Fibroblast of the aortic adventitia (primary cell): Measurements from ENCODE around the gene PCDHA2. TPM values are rescaled to one million over a fixed set of nuclear protein-coding genes. Genes with fewer than 3 reads are reported as not detected.
"Not testable (repeated sequence)": the region's sequence is repeated elsewhere in the genome, so short reads cannot be mapped to it uniquely, and the experiment has no call there.

Experiments used
- DNase-seq: peaks from one replicate; pipeline ENCODE4 v3.0.0-alpha.2; 2010; ENCODE audit warnings: low read depth
- H3K4me3 ChIP-seq: 2 replicates; pipeline ENCODE4 v1.5.1; 2011; ENCODE audit warnings: low read depth, mild to moderate bottlenecking, control low read depth, low read length, moderate library complexity
- CTCF ChIP-seq: IDR thresholded peaks from 2 replicates; pipeline ENCODE4 v1.5.1; 2011; ENCODE audit warnings: mild to moderate bottlenecking, low read length, control low read depth, inconsistent platforms; ENCODE audit not compliant: insufficient read depth
- total RNA-seq: library from RNA; depleted of rRNA; stranded (reverse); fragments of >200 nt; gene quantifications from 2 replicates; pipeline ENCODE4 v1.2.3, GENCODE V29; 2012; ENCODE audit warnings: low replicate concordance

PCDHA2 gene
- total RNA-seq, 1 donor: 0.09 TPM

DNA sequence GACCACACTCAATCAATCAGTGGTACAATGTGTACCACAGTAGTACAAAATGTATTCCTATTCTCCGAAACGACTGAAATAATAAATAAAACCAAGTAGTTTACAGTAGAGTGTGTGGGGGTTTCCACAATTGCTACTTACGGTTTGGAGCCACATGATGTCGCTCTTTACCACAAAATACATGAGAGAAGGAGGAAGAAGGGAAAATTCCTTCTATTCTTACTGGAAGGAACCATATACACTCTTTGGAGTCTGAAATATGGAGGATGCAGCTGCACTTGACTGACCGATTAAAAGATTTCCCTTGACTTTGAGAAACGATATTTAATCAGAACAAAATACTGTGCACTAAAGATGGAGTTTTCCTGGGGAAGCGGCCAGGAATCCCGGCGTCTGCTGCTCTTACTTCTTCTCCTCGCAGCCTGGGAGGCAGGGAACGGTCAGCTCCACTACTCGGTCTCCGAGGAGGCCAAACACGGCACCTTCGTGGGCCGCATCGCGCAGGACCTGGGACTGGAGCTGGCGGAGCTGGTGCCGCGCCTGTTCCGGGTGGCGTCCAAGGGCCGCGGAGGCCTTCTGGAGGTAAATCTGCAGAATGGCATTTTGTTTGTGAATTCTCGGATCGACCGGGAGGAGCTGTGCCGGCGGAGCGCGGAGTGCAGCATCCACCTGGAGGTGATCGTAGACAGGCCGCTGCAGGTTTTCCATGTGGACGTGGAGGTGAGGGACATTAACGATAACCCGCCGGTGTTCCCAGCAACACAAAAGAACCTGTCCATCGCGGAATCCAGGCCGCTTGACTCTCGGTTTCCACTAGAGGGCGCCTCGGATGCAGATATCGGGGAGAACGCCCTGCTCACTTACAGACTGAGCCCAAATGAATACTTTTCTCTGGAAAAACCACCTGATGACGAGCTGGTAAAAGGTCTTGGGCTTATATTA is 12.5 kb downstream of the PCDHA2 start, which contains the start of gene PCDHA4:
PCDHA4 (plus strand) TSS at position 235 of the 942 bp plus-strand sequence.
- TF ChIP-seq CTCF: peak; percentile 38
- peak within 1 kb of the TSS; percentile 47 for H3K4me3 ChIP-seq
- peak; percentile 16 for DNase-seq

GRCh38 chr5:140808241-140808888 is 13.7 kb downstream of the PCDHA2 start:
- not testable (repeated sequence) for H3K4me3 ChIP-seq, DNase-seq

DNA sequence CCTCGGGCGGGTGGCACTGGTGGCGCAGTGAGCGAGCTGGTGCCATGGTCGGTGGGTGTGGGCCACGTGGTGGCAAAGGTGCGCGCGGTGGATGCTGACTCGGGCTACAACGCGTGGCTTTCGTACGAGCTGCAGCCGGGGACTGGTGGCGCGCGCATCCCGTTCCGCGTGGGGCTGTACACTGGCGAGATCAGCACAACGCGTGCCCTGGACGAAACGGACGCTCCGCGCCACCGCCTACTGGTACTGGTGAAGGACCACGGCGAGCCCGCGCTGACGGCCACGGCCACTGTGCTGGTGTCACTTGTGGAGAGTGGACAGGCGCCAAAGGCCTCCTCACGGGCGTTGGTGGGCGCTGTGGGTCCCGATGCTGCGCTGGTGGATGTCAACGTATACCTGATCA is 14.2 kb downstream of the PCDHA2 start:
- H3K4me3 ChIP-seq: no peak overlapping the region
- TF ChIP-seq CTCF: no peak
- no peak for DNase-seq

DNA sequence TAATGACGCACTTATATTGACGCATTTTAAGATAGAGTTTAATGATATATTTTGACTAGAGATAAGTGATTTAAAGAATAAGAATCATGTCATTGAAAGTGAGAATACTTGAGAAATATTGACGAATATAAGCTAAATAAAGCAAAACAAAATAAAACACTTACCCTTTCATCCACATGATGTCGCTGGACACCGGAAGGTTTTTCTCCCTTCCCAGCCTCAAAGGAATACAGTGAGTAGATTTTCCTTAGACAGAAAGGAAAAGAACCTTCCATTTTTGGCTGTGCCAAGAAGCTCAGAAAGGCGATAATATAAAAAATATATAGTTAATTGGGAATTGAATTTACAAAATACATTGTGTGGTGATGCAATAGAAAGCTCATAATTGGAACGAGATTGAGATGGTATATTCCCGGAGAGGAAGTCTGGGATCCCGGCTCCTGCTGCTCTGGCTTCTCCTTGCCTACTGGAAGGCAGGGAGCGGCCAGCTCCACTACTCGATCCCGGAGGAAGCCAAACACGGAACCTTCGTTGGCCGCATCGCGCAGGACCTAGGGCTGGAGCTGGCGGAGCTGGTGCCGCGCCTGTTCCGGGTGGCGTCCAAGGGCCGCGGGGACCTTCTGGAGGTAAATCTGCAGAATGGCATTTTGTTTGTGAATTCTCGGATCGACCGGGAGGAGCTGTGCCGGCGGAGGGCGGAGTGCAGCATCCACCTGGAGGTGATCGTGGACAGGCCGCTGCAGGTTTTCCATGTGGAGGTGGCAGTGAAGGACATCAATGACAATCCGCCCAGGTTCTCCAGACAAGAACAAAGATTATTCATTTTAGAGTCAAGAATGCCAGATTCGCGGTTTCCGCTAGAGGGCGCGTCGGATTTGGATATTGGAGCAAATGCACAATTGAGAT is 27.0 kb downstream of the PCDHA2 start, which contains the start of gene PCDHA5:
PCDHA5 (plus strand) TSS at position 239 of the 906 bp plus-strand sequence.
- DNase-seq: no peak
- peak; percentile 33 for TF ChIP-seq CTCF
- H3K4me3 ChIP-seq: no peak within 1 kb of the TSS

- no peak for DNase-seq
- TF ChIP-seq CTCF: no peak
- H3K4me3 ChIP-seq: no peak overlapping the region
Measured at GRCh38 chr5:140822281-140822629, 27.6 kb downstream of the PCDHA2 start.

- not testable (repeated sequence) for DNase-seq, H3K4me3 ChIP-seq
Measured at GRCh38 chr5:140822969-140823368, 28.3 kb downstream of the PCDHA2 start.

GRCh38 chr5:140823475-140823874 is 28.8 kb downstream of the PCDHA2 start:
- H3K4me3 ChIP-seq: no peak overlapping the region
- no peak for DNase-seq
- TF ChIP-seq CTCF: no peak
